Effector memory CD8-positive, alpha-beta T cell (primary cell): ENCODE measurements around the gene EIF5B.
"Not testable (repeated sequence)": the region's sequence is repeated elsewhere in the genome, so short reads cannot be mapped to it uniquely, and the experiment has no call there.

Source experiments
- ATAC-seq: fragments of 150-1000 bp; cut with Tn5 transposase; replicated peaks from 2 replicates; pipeline ENCODE4 v1.10.0; 2021; ENCODE audit warnings: mild to moderate bottlenecking, moderate library complexity
- DNase-seq, 3 experiments: peaks; one replicate each; pipeline ENCODE4 v3.0.0; 2021
- H3K27ac Mint-ChIP-seq, 2 donors: one replicate each; pipeline ENCODE4 v1.8.0; 2022; ENCODE audit warnings: mild to moderate bottlenecking in 2 of 2, mixed read lengths in 2 of 2, moderate library complexity in 2 of 2
- H3K27me3 Mint-ChIP-seq, 2 donors: one replicate each; pipeline ENCODE4 v1.8.0; 2022; ENCODE audit warnings: mixed read lengths in 2 of 2
- H3K36me3 Mint-ChIP-seq: one replicate; pipeline ENCODE4 v1.8.0; 2022; ENCODE audit warnings: mild to moderate bottlenecking, moderate library complexity, mixed read lengths; ENCODE audit not compliant: insufficient read depth
- H3K4me1 Mint-ChIP-seq, 2 donors: one replicate each; pipeline ENCODE4 v1.8.0; 2022; ENCODE audit warnings: low read depth in 2 of 2, mixed read lengths in 2 of 2
- H3K4me3 Mint-ChIP-seq, 2 donors: one replicate each; pipeline ENCODE4 v1.8.0; 2022; ENCODE audit warnings: mild to moderate bottlenecking in 2 of 2, mixed read lengths in 2 of 2, moderate library complexity in 2 of 2
- H3K9me3 Mint-ChIP-seq, 2 donors: one replicate each; pipeline ENCODE4 v1.8.0; 2022; ENCODE audit warnings: mixed read lengths in 2 of 2

EIF5B gene

DNA sequence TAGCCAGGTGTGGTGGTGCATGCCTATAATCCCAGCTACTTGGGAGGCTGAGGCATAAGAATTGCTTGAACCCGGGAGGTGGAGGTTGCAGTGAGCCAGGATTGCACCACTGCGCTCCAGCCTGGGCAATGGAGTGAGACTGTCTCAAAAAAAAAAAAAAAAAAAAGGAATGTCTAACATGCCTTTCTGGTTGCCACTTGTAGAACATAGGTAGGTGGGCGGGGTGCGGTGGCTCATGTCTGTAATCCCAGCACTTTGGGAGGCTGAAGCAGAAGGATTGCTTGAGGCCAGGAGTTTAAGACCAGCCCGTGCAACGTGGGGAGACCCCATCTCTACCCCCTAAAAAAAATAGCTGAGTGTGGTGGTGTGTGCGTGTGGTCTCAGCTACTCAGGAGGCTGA, 8.3 kb downstream of the EIF5B start:
- H3K4me3 Mint-ChIP-seq, DNase-seq, H3K27me3 Mint-ChIP-seq, ATAC-seq, H3K9me3 Mint-ChIP-seq: not testable (repeated sequence)
- Mint-ChIP-seq H3K36me3 (peaks cover 10% of the 10 kb centered on the region), H3K4me1 (peaks cover 37 to 54% of the 10 kb centered on the region in 2 donors), H3K27ac (peak overlapping the region in 1 of 2 donors; percentile 62)

DNA sequence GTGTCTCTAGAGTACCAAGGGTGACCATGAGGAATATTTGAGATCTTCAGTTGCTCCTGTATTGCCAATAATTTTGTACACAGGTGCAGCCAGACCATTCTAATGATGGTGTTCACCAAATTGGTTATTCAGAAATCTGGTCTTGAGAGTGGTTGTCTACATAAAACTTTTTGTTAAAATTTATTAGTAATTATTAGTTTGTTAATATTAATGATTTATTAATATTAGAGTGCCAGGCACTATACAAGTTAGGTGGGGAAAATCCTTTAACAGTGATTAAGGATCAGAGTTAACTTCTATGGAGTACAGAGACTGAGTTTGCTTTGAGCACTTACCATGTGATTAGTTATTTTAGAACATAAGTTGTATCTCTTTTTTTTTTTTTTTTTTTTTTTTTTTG, 9.0 kb downstream of the EIF5B start:
- no peaks in the 10 kb centered on the region for H3K27me3 Mint-ChIP-seq
- H3K27ac Mint-ChIP-seq, result no peak overlapping the region
- H3K36me3 Mint-ChIP-seq, result peaks cover 10% of the 10 kb centered on the region
- no peak overlapping the region for H3K4me3 Mint-ChIP-seq
- H3K9me3 Mint-ChIP-seq, result no peaks in the 10 kb centered on the region
- peaks cover 39 to 56% of the 10 kb centered on the region in 2 donors for H3K4me1 Mint-ChIP-seq
- DNase-seq (no peak), ATAC-seq (no peak)

DNA sequence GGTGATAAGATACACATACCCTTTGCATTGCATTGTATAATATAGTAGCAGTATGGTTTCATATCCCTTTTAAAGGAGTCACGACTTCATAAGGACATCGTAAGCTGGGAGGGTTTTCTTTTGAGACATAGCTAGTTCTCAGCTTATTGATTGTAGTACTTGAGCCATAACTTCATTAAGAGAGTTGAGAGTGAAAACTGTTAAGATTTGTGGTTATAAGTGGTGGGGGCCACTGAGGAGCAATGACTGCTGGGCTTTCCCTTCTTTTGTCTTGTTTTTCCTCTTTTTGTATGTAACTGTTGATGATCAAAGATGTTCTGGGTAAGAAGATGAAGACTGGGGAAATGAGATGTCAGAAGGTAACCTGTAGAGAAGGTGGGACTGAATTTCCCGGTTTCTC, 11.0 kb downstream of the EIF5B start:
- Mint-ChIP-seq H3K36me3 (peaks cover 7% of the 10 kb centered on the region), H3K27ac (peak overlapping the region; percentile 2 to 48), H3K4me3 (no peak overlapping the region), H3K27me3 (no peaks in the 10 kb centered on the region), H3K4me1 (peaks cover 33 to 44% of the 10 kb centered on the region in 2 donors), H3K9me3 (no peaks in the 10 kb centered on the region)
- ATAC-seq (no peak), DNase-seq (no peak)

DNA sequence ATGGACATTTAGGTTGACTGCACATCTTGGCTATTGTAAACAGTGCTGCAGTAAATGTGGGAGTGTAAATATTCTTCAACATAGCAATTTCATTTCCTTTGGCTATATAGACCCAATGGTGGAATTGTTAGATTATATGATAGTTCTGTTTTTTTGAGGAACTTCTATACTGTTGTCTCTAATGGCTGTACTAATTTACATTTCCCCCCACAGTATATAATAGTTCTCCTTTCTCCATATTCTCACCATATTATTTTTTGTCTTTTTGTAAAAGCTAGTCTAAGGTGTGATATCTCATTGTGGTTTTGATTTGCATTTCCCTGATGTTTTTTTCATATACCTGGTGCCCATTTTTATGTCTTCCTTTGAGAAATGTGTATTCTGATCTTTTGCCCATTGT, 13.0 kb downstream of the EIF5B start:
- no peaks in the 10 kb centered on the region for H3K36me3 Mint-ChIP-seq
- H3K9me3 Mint-ChIP-seq, result no peaks in the 10 kb centered on the region
- H3K4me1 Mint-ChIP-seq, result peaks cover 40 to 55% of the 10 kb centered on the region in 2 donors
- peak; percentile 26 for ATAC-seq
- H3K4me3 Mint-ChIP-seq, result peak overlapping the region; percentile 9 to 22
- no peak for DNase-seq
- no peaks in the 10 kb centered on the region for H3K27me3 Mint-ChIP-seq
- H3K27ac Mint-ChIP-seq, result no peak overlapping the region

DNA sequence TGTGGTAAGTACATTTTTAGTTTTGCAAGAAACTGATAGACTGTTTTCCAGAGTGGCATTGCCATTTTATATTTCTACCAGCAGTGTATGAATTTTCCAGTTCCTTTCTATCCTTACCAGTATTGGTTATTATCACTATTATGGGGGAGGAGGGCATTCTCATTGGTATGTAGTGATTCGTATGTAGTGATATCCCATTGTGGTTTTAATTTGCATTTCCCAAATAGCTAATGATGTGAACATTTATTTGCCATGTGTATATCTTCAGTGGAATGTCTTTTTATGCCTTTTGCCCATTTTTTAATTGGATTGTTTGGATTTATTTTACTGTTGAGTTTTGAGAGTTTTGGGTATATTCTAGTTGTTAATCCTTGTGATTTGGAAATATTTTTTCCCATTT, 16.9 kb downstream of the EIF5B start:
- H3K9me3 Mint-ChIP-seq, result no peaks in the 10 kb centered on the region
- no peak for ATAC-seq
- H3K4me3 Mint-ChIP-seq, result no peak overlapping the region
- peaks cover 32 to 51% of the 10 kb centered on the region in 2 donors for H3K4me1 Mint-ChIP-seq
- no peak overlapping the region for H3K27ac Mint-ChIP-seq
- no peaks in the 10 kb centered on the region for H3K27me3 Mint-ChIP-seq
- no peak for DNase-seq
- H3K36me3 Mint-ChIP-seq, result peaks cover 7% of the 10 kb centered on the region

DNA sequence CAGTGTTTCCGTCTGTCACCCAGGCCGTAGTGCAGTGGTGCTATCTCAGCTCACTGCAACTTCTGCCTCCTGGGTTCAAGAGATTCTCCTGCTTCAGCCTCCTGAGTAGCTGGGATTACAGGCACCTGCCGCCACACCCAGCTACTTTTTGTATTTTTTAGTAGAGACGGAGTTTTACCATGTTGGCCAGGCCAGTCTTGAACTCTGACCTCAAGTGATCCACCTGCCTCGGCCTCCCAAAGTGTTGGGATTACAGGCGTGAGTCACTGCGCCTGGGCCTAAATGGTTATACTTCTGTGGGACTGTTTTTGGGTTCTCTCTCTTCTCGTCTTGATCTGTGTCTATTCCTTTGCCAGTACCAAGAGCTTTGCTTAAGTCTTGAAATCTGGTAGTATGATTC, 17.6 kb downstream of the EIF5B start:
- DNase-seq, H3K27me3 Mint-ChIP-seq, H3K4me3 Mint-ChIP-seq, H3K36me3 Mint-ChIP-seq, H3K9me3 Mint-ChIP-seq, ATAC-seq: not testable (repeated sequence)
- Mint-ChIP-seq H3K27ac (peak overlapping the region in 1 of 2 donors; percentile 36), H3K4me1 (peaks cover 29 to 46% of the 10 kb centered on the region in 2 donors)

DNA sequence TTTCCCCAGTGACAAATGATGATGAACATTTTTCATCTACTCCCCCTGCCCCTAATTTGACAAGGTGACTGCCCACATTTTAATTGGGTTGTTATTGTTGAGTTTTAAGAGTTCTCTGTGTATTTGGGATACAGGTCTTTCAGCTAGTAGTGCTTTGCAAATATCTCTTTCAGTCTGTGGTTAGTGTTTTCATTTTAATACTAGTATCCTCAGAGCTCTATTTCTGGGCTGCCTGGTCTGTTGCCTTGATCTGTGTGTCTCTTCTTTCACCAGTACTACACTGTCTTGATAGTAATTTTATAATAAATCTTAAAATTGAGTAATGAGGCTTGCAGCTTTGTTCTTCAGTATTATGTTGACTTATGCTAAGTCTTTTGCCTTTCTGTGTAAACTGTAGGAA, 19.7 kb downstream of the EIF5B start:
- Mint-ChIP-seq H3K36me3 (peaks cover 16% of the 10 kb centered on the region), H3K9me3 (no peaks in the 10 kb centered on the region), H3K27me3 (no peaks in the 10 kb centered on the region), H3K4me1 (peaks cover 21 to 38% of the 10 kb centered on the region in 2 donors), H3K27ac (peak overlapping the region in 1 of 2 donors; percentile 19), H3K4me3 (no peak overlapping the region)
- ATAC-seq (no peak), DNase-seq (no peak)

DNA sequence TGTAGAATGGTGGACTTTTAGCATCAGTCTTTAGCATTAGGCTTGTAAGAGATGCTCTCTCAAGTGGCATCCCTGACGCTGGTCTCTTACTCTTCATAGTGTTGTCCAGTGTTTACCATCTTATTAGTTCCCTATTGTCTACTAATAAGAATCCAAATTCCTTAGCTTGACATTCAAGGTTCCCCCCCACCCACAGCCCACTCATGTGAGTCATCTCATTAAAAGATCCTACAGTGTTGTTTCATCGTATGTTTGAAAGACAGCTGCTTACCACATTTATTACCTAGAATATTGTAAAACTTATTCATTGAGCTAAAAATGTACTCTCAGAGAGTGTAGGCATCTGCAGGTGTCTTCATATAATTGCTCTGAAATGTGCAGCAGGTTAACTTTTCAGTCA, 28.5 kb downstream of the EIF5B start:
- Mint-ChIP-seq H3K9me3 (no peaks in the 10 kb centered on the region), H3K4me1 (no peaks in the 10 kb centered on the region), H3K27me3 (no peaks in the 10 kb centered on the region), H3K36me3 (peaks cover 79% of the 10 kb centered on the region), H3K4me3 (no peak overlapping the region), H3K27ac (no peak overlapping the region)
- ATAC-seq (no peak), DNase-seq (no peak)

DNA sequence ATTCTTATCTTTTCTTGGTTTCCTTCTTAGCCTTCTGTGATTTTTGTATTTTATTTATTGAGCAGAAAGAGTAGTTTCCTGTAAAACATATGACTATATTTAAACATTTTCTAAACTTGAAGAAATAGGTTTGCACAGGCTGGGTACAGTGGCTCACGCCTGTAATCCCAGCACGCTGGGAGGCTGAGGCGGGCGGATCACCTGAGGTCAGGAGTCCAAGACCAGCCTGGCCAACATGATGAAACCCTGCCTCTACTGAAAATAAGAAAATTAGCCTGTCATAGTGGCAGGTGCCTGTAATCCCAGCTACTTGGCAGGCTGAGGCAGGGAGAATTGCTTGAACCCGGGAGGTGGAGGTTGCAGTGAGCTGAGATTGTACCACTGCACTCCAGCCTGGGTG, 31.7 kb downstream of the EIF5B start:
- not testable (repeated sequence) for H3K27ac Mint-ChIP-seq, H3K4me3 Mint-ChIP-seq, DNase-seq, H3K27me3 Mint-ChIP-seq, ATAC-seq, H3K4me1 Mint-ChIP-seq, H3K9me3 Mint-ChIP-seq
- peaks cover 92% of the 10 kb centered on the region for H3K36me3 Mint-ChIP-seq

DNA sequence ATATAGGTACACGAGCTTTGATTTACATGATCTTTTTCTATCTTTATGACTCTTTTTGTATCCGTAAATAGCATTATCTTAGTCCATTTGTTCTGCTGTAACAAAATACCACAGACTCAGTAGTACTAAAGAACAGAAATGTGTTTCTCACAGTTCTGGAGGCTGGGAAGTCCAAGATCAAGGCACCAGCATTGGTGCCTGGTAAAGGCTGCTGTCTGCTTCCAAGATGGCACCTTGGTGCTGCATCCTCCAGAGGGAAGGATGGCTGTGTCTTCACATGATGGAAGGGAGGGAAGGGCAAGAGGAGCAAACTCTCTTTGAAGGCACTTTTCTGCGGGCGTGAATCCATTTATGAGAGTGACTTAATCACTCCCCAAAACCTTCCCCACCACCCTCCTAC, 36.0 kb downstream of the EIF5B start:
- Mint-ChIP-seq H3K36me3 (peaks cover 81% of the 10 kb centered on the region), H3K27ac (no peak overlapping the region)

DNA sequence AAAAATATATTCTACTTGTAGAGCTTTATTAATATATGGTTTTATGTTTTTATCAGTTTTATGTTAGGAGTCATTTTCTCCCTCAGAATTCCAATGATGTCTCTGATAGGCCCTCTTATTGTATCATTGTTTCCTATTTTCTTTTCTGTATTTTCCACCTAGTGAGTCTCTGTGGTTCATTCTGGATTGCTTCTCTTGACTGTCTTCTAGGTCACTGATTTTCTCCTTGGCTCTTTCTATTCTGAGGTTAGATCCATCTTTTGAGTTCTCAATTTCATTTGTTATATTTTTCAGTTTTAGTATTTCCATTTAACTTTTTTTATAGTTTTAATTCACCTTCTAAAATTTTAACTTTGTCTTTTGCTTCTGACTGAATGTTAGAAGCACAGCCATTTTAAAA, 37.6 kb downstream of the EIF5B start:
- Mint-ChIP-seq H3K36me3 (peaks cover 75% of the 10 kb centered on the region), H3K4me3 (no peak overlapping the region), H3K4me1 (no peaks in the 10 kb centered on the region), H3K9me3 (no peaks in the 10 kb centered on the region), H3K27me3 (no peaks in the 10 kb centered on the region), H3K27ac (no peak overlapping the region)
- DNase-seq (no peak), ATAC-seq (no peak)

More for the DNA sequence above, 36.0 kb downstream of the EIF5B start:
- Mint-ChIP-seq H3K4me1 (no peaks in the 10 kb centered on the region), H3K4me3 (no peak overlapping the region), H3K9me3 (no peaks in the 10 kb centered on the region), H3K27me3 (no peaks in the 10 kb centered on the region)
- no peak for ATAC-seq
- no peak for DNase-seq

DNA sequence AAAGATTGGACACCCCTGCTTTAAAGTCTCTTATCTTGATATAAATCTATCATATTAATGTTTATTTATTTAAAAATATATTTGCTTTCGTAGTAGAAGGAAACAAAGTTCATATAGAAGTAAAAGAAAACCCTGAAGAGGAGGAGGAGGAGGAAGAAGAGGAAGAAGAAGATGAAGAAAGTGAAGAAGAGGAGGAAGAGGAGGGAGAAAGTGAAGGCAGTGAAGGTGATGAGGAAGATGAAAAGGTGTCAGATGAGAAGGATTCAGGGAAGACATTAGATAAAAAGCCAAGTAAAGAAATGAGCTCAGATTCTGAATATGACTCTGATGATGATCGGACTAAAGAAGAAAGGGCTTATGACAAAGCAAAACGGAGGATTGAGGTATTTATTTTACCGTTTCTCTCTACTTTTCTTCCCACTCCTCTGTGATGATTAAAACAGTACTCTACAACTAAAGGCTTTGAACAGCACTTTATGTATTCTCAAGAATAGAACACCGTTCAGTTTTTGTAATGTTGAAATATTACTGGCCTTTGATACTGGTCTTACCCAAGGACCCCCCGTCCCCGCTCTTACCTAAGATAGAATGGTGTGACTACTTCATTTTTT, 39.2 kb downstream of the EIF5B start:
- no peaks in the 10 kb centered on the region for H3K27me3 Mint-ChIP-seq
- no peaks in the 10 kb centered on the region for H3K9me3 Mint-ChIP-seq
- ATAC-seq, result no peak
- no peak overlapping the region for H3K4me3 Mint-ChIP-seq
- DNase-seq, result no peak
- peaks cover 70% of the 10 kb centered on the region for H3K36me3 Mint-ChIP-seq
- peak overlapping the region in 1 of 2 donors; percentile 6 for H3K27ac Mint-ChIP-seq
- no peaks in the 10 kb centered on the region for H3K4me1 Mint-ChIP-seq

DNA sequence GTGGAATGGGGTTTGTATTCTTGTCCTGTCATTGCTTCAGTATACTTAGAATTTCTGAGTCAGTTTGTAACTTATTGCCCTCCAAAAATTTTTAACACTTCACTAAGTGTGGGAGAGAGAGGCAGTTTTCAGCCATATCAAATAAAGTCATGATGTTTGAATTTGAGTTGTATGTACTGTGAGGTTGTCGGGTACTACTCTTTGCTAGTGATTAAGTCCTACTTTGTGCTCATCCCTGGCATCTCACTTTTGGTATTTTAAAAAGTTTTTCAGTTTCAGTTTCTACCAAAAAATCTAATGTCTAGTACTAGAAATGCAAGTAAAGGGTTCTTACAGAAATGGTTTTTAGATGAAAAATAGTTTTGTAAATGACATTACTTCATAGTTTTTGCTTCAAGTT, 40.7 kb downstream of the EIF5B start:
- Mint-ChIP-seq H3K4me3 (no peak overlapping the region), H3K27ac (peak overlapping the region in 1 of 2 donors; percentile 26), H3K27me3 (no peaks in the 10 kb centered on the region), H3K9me3 (no peaks in the 10 kb centered on the region), H3K36me3 (peaks cover 62% of the 10 kb centered on the region), H3K4me1 (no peaks in the 10 kb centered on the region)
- no peak for DNase-seq
- no peak for ATAC-seq

DNA sequence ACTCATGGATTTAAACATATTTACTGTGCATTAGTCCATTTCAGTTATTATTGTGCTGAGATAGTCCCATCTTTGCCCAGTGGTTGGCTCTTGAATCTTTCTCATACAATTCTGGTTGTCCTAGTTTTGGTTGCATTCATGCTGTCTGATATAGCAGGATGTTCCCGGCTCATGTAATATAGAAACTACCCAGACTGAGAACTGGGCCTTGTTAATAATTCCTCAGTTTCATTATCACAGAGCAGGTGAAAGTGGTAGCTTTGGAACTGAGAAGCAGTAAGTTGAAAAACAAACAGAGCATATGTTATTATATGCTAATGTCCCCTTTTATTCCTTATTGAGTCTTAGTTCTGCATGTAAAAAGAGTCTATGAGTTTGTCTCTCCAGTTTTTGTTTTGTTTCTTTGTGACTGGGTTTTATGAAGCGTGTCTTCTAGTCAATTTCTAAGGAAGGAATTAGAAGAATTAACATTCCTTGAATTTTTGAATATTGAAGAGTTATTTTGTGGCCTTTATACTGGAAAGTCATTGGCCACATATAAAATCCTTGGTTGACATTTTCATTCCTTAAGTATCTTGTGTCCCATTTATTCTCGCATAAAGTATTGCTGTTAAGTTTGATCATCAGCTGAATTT, 43.3 kb downstream of the EIF5B start:
- H3K4me3 Mint-ChIP-seq, result no peak overlapping the region
- H3K4me1 Mint-ChIP-seq, result no peaks in the 10 kb centered on the region
- H3K36me3 Mint-ChIP-seq, result peaks cover 52% of the 10 kb centered on the region
- no peak for DNase-seq
- H3K27me3 Mint-ChIP-seq, result no peaks in the 10 kb centered on the region
- ATAC-seq, result no peak
- peak overlapping the region in 1 of 2 donors; percentile 33 for H3K27ac Mint-ChIP-seq
- no peaks in the 10 kb centered on the region for H3K9me3 Mint-ChIP-seq
